COLO668 (cell line): ENCODE results near the gene PARK7.

Experiments
- DNase-seq: peaks from one replicate; lab custom pipeline; 2025; ENCODE audit not compliant: unreplicated experiment; lab: John Stamatoyannopoulos, UW

PARK7 gene

GRCh38 chr1:7980984-7981383 is 19.5 kb downstream of the PARK7 start:
- no peak for DNase-seq

- DNase-seq, result no peak
These were observed 21.7 kb downstream of the PARK7 start for GRCh38 chr1:7983086-7983778.

- DNase-seq, result no peak
These were observed 23.3 kb downstream of the PARK7 start for GRCh38 chr1:7984811-7985210.

- no peak for DNase-seq
These were observed 24.5 kb downstream of the PARK7 start for GRCh38 chr1:7985851-7986612.

GRCh38 chr1:7987528-7987927 is 26.0 kb downstream of the PARK7 start:
- DNase-seq, result no peak

- no peak for DNase-seq
These were observed 27.1 kb downstream of the PARK7 start for GRCh38 chr1:7988576-7988975.

DNA sequence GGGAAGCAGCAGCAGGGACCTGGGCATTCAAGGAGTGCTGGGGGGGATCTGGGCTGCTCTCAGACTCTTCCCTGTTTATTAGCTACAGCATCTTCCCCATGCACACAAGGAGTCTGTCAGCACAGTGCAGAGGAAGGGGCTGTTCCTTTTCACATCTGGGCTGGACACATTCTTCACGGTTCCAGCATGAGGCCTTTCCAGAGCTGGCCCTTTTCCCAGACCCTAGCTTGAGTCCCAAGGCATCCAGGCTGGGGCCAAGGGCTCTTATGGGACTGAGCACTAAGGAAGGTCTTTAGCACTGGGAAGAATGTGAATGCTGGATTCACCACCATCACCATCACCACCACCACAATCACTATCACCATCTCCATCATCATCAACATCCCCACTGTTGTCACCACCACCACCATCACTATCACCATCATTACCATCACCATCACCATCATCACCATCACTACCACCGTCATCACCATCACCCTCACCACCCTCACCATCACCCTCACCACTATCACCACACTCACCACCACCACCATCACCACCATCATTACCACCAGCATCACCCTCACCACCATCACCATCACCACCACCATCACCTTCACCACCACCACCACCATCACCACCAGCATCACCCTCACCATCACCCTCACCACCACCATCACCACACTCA is 28.4 kb downstream of the PARK7 start:
- DNase-seq, result no peak

DNA sequence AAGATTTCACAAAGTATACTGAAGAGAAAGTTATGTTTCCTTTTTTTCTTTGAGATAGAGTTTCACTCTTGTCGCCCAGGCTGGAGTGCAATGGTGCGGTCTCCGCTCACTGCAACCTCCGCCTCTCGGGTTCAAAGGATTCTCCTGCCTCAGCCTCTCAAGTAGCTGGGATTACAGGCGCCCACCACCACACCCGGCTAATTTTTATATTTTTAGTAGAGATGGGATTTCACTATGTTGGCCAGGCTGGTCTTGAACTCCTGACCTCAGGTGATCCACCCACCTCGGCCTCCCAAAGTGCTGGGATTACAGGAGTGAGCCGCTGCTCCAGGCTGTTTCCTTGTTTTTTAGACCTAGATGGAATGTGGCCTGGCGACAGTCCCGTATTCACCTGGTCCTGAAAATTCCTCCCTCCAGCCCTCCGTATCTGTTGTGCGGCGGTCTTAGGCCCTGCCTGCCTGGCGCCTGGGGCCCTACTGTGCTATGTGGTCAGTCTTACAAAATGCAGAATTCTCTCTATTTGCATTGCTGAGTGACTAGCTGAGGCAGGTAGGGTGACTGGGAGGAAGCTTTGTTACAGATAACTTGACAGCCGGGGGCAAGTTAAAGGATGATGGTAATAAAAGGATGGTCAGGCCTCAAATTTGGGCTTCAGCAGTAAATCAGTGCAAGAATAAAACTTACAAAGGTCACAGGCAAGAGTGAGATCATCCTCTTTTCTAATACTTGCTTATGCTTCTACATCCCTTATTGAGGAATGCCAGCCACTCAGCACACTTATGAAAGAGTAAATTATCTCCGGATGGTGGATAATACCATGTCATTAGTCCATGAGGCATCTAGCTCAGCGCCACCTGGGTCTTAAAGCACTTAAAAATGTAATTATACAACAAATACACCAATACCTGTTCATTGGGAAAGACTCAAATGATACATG is 30.3 kb downstream of the PARK7 start:
- DNase-seq, result no peak

GRCh38 chr1:7992885-7993284 is 31.4 kb downstream of the PARK7 start:
- no peak for DNase-seq

GRCh38 chr1:7993593-7994479 is 32.3 kb downstream of the PARK7 start:
- DNase-seq, result no peak

- DNase-seq, result no peak
These were observed 33.3 kb downstream of the PARK7 start for GRCh38 chr1:7994827-7995226.

DNA sequence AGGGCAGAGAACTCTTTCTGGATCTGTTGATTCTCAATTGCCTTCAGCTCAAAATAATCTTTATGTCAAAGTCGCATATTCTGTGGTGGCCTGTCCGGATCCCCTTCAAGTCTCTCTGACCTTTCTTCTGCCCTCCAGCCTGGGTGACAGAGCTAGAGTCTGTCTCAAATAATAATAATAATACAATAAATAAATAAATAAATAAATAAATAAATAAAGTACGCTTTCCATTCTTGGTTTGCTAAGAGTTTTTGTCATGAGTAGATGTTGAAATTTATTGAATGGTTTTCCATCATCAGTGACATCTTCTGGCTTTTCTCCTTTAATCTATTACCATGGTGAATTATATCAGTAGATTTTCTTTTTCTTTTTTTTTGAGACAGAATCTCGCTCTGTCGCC is 33.9 kb downstream of the PARK7 start:
- no peak for DNase-seq

DNA sequence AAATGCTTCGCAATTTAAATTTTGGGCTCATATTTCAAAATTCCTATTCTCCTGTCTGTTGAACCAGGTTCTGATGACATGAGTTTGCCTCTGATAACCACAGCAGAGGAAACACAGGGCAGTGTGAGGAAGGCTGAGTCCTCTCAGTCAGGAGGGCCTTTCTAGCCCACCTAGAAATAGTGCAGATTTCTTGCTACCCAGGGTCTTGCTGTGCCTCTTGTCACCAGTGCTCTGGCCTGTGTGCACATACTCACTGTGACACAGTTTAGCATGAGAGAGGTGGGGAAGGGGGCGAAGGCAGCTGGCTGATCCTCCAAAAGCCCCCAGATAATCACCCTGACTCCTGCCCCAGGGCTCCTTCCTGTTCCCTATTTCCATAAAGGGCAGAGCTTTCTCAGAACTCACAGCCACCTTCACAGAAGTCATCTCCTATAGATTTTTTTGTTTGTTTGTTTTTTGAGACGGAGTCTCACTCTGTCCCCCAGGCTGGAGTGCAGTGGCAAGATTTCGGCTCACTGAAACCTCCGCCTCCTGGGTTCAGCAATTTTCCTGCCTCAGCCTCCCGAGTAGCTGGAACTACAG is 40.9 kb downstream of the PARK7 start:
- no peak for DNase-seq

GRCh38 chr1:8002921-8003320 is 41.4 kb downstream of the PARK7 start:
- DNase-seq, result no peak

DNA sequence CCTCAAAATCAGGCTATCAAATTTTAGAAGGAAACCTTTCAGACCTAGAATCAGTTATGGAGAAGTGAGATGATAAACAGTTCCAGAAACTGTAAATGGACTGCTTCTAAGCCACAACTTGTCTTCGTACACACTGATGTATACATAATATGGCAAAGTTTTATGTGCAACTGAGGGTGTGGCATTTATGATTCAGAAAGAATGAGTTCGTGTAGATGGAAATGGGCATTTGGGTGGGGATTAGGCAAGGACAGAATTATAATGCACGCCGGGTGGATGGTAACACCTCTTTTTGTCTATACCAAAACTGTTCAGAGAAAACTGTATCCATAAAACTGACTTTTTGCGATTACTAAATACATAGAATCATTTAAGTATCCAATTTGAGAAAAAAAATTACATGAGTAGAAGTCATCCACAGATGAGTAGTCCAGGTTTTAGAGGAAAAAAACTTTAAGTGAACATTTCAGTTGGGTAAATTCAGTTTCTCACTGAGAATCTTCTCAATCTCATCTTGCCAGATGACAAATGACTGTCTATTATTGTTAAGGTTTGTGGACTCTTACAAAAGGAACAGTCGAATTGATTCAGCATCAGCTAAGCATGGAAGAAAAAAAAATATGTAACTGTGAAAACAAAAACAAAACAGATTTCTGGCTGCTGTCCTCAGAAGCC is 42.1 kb downstream of the PARK7 start:
- no peak for DNase-seq

- no peak for DNase-seq
These were observed 42.7 kb downstream of the PARK7 start for GRCh38 chr1:8004113-8004802.

DNA sequence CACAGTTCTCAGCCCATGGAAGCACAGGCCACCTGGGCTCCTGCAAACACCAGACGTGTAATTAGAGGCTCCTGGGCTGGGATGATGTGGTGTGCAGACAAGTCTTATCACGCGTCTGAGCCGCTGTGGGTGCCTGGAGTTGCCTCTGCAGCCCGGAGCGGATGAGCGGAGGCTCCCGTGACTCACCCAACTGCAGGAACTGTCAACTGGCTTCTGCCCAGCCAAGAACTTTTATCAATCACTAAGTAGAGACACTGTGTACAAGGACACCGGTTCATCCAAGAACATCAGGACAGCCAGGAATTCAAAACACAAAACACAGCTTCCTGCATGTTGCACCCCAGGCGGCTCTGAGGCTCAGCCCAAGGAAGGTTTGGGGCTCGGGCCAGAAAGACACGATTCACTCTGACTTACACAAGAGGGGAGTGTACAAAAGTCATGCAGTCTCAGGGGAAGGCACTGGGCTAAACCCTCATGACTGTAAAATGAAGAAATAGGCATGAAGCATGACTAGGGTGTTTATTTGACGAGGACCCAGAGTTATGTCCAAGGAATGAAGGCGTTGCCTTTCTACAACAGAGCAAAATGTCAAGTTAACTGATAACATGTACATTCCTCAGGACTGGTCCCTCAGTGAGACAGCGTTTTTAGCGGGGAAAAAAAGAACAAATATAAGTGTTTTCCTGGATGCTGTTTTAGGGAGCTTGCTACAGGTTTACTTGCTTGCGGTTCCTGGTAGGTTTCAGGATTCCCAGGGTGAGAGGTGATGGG is 43.5 kb downstream of the PARK7 start:
- peak; percentile 91 for DNase-seq
